ENCODE results near the gene ARFGAP1. TPM values are rescaled to one million over a fixed set of nuclear protein-coding genes. Genes with fewer than 3 reads are reported as not detected.
"Not testable (repeated sequence)": the region's sequence is repeated elsewhere in the genome, so short reads cannot be mapped to it uniquely, and the experiment has no call there.

Gene ARFGAP1
- total and polyA plus RNA-seq, 4 donors = 35.3 to 116 (median 83.3) TPM

GRCh38 chr20:63328718-63329275 lies 56.2 kb downstream of the ARFGAP1 start:
- Histone ChIP-seq H3K27ac (ENCODE audit: low read depth, low read length) (no peak overlapping the region), H3K27me3 (ENCODE audit: control insufficient read depth, insufficient read depth, low read length) (no peaks in the 10 kb centered on the region)
- 72% methylated on average over 13 of the region's 21 CpGs for WGBS (ENCODE audit: insufficient coverage)

GRCh38 chr20:63329331-63330083 lies 56.9 kb downstream of the ARFGAP1 start:
- no peak overlapping the region for H3K27ac ChIP-seq (ENCODE audit: low read depth, low read length)
- H3K9me3 ChIP-seq (ENCODE audit: control insufficient read depth, insufficient read depth, low read length) = peaks cover 3% of the 10 kb centered on the region
- no peak for DNase-seq (ENCODE audit: low read depth in 4 of 6, low spot score in 6 of 6)
- H3K27me3 ChIP-seq (ENCODE audit: control insufficient read depth, insufficient read depth, low read length) = no peaks in the 10 kb centered on the region
- H3K4me1 ChIP-seq (ENCODE audit: control insufficient read depth, insufficient read depth, low read length) = peaks cover 7% of the 10 kb centered on the region
- WGBS (ENCODE audit: insufficient coverage) = 91% methylated on average over 18 of the region's 18 CpGs
- H3K36me3 ChIP-seq (ENCODE audit: control insufficient read depth, insufficient read depth, low read length) = peaks cover 69% of the 10 kb centered on the region
- no peak overlapping the region for H3K4me3 ChIP-seq (ENCODE audit: low read depth, low read length)

More at GRCh38 chr20:63328718-63329275, 56.2 kb downstream of the ARFGAP1 start:
- Histone ChIP-seq H3K4me1 (ENCODE audit: control insufficient read depth, insufficient read depth, low read length) (peaks cover 7% of the 10 kb centered on the region), H3K4me3 (ENCODE audit: low read depth, low read length) (no peak overlapping the region), H3K9me3 (ENCODE audit: control insufficient read depth, insufficient read depth, low read length) (peaks cover 3% of the 10 kb centered on the region), H3K36me3 (ENCODE audit: control insufficient read depth, insufficient read depth, low read length) (peaks cover 69% of the 10 kb centered on the region)
- no peak for DNase-seq (ENCODE audit: low read depth in 4 of 6, low spot score in 6 of 6)

- 89% methylated on average over 20 of the region's 20 CpGs for WGBS (ENCODE audit: insufficient coverage)
These were observed 57.6 kb downstream of the ARFGAP1 start for GRCh38 chr20:63330084-63330760.

GRCh38 chr20:63330940-63331339 lies 58.3 kb downstream of the ARFGAP1 start:
- 71% methylated on average over 11 of the region's 13 CpGs for WGBS (ENCODE audit: insufficient coverage)
- no peaks in the 10 kb centered on the region for H3K27me3 ChIP-seq (ENCODE audit: control insufficient read depth, insufficient read depth, low read length)
- H3K9me3 ChIP-seq (ENCODE audit: control insufficient read depth, insufficient read depth, low read length) = peaks cover 3% of the 10 kb centered on the region
- no peak overlapping the region for H3K27ac ChIP-seq (ENCODE audit: low read depth, low read length)
- peaks cover 62% of the 10 kb centered on the region for H3K36me3 ChIP-seq (ENCODE audit: control insufficient read depth, insufficient read depth, low read length)
- H3K4me3 ChIP-seq (ENCODE audit: low read depth, low read length) = no peak overlapping the region
- peaks cover 9% of the 10 kb centered on the region for H3K4me1 ChIP-seq (ENCODE audit: control insufficient read depth, insufficient read depth, low read length)
- no peak for DNase-seq (ENCODE audit: low read depth in 4 of 6, low spot score in 6 of 6)

More at GRCh38 chr20:63330084-63330760, 57.6 kb downstream of the ARFGAP1 start:
- no peak for DNase-seq (ENCODE audit: low read depth in 4 of 6, low spot score in 6 of 6)
- Histone ChIP-seq H3K9me3 (ENCODE audit: control insufficient read depth, insufficient read depth, low read length) (peaks cover 3% of the 10 kb centered on the region), H3K4me3 (ENCODE audit: low read depth, low read length) (no peak overlapping the region), H3K27me3 (ENCODE audit: control insufficient read depth, insufficient read depth, low read length) (no peaks in the 10 kb centered on the region), H3K36me3 (ENCODE audit: control insufficient read depth, insufficient read depth, low read length) (peaks cover 67% of the 10 kb centered on the region), H3K4me1 (ENCODE audit: control insufficient read depth, insufficient read depth, low read length) (peaks cover 7% of the 10 kb centered on the region), H3K27ac (ENCODE audit: low read depth, low read length) (no peak overlapping the region)

GRCh38 chr20:63331741-63332400 lies 59.3 kb downstream of the ARFGAP1 start:
- Histone ChIP-seq H3K4me1 (ENCODE audit: control insufficient read depth, insufficient read depth, low read length) (peaks cover 10% of the 10 kb centered on the region), H3K27ac (ENCODE audit: low read depth, low read length) (no peak overlapping the region), H3K36me3 (ENCODE audit: control insufficient read depth, insufficient read depth, low read length) (peaks cover 61% of the 10 kb centered on the region), H3K9me3 (ENCODE audit: control insufficient read depth, insufficient read depth, low read length) (peaks cover 3% of the 10 kb centered on the region), H3K4me3 (ENCODE audit: low read depth, low read length) (no peak overlapping the region), H3K27me3 (ENCODE audit: control insufficient read depth, insufficient read depth, low read length) (no peaks in the 10 kb centered on the region)
- WGBS (ENCODE audit: insufficient coverage) = 96% methylated on average over 8 of the region's 8 CpGs
- DNase-seq (ENCODE audit: low read depth in 4 of 6, low spot score in 6 of 6) = no peak

GRCh38 chr20:63332488-63333240 lies 60.1 kb downstream of the ARFGAP1 start:
- Histone ChIP-seq H3K36me3 (ENCODE audit: control insufficient read depth, insufficient read depth, low read length) (peaks cover 57% of the 10 kb centered on the region), H3K4me1 (ENCODE audit: control insufficient read depth, insufficient read depth, low read length) (peaks cover 10% of the 10 kb centered on the region), H3K4me3 (ENCODE audit: low read depth, low read length) (no peak overlapping the region), H3K9me3 (ENCODE audit: control insufficient read depth, insufficient read depth, low read length) (peaks cover 3% of the 10 kb centered on the region), H3K27ac (ENCODE audit: low read depth, low read length) (no peak overlapping the region), H3K27me3 (ENCODE audit: control insufficient read depth, insufficient read depth, low read length) (no peaks in the 10 kb centered on the region)
- 82% methylated on average over 21 of the region's 22 CpGs for WGBS (ENCODE audit: insufficient coverage)
- DNase-seq (ENCODE audit: low read depth in 4 of 6, low spot score in 6 of 6) = no peak

GRCh38 chr20:63333241-63333836 lies 60.7 kb downstream of the ARFGAP1 start:
- WGBS (ENCODE audit: insufficient coverage) = 80% methylated on average over 19 of the region's 19 CpGs
- H3K27me3 ChIP-seq (ENCODE audit: control insufficient read depth, insufficient read depth, low read length) = no peaks in the 10 kb centered on the region
- peaks cover 51% of the 10 kb centered on the region for H3K36me3 ChIP-seq (ENCODE audit: control insufficient read depth, insufficient read depth, low read length)
- DNase-seq (ENCODE audit: low read depth in 4 of 6, low spot score in 6 of 6) = no peak
- H3K4me1 ChIP-seq (ENCODE audit: control insufficient read depth, insufficient read depth, low read length) = peaks cover 10% of the 10 kb centered on the region
- peaks cover 3% of the 10 kb centered on the region for H3K9me3 ChIP-seq (ENCODE audit: control insufficient read depth, insufficient read depth, low read length)
- no peak overlapping the region for H3K4me3 ChIP-seq (ENCODE audit: low read depth, low read length)
- H3K27ac ChIP-seq (ENCODE audit: low read depth, low read length) = no peak overlapping the region

- peaks cover 10% of the 10 kb centered on the region for H3K4me1 ChIP-seq (ENCODE audit: control insufficient read depth, insufficient read depth, low read length)
- peaks cover 3% of the 10 kb centered on the region for H3K9me3 ChIP-seq (ENCODE audit: control insufficient read depth, insufficient read depth, low read length)
- WGBS (ENCODE audit: insufficient coverage) = 90% methylated on average over 3 of the region's 8 CpGs
- H3K4me3 ChIP-seq (ENCODE audit: low read depth, low read length) = no peak overlapping the region
- no peaks in the 10 kb centered on the region for H3K27me3 ChIP-seq (ENCODE audit: control insufficient read depth, insufficient read depth, low read length)
- H3K36me3 ChIP-seq (ENCODE audit: control insufficient read depth, insufficient read depth, low read length) = peaks cover 42% of the 10 kb centered on the region
- no peak overlapping the region for H3K27ac ChIP-seq (ENCODE audit: low read depth, low read length)
- DNase-seq (ENCODE audit: low read depth in 4 of 6, low spot score in 6 of 6) = no peak
These were observed 61.7 kb downstream of the ARFGAP1 start for GRCh38 chr20:63334356-63334755.

GRCh38 chr20:63335060-63335459 lies 62.4 kb downstream of the ARFGAP1 start:
- not testable (repeated sequence) for H3K4me3 ChIP-seq (ENCODE audit: low read depth, low read length); H3K27me3 ChIP-seq (ENCODE audit: control insufficient read depth, insufficient read depth, low read length); H3K27ac ChIP-seq (ENCODE audit: low read depth, low read length); H3K9me3 ChIP-seq (ENCODE audit: control insufficient read depth, insufficient read depth, low read length); DNase-seq (ENCODE audit: low read depth in 4 of 6, low spot score in 6 of 6)
- Histone ChIP-seq H3K36me3 (ENCODE audit: control insufficient read depth, insufficient read depth, low read length) (peaks cover 35% of the 10 kb centered on the region), H3K4me1 (ENCODE audit: control insufficient read depth, insufficient read depth, low read length) (peaks cover 10% of the 10 kb centered on the region)
- 98% methylated on average over 8 of the region's 9 CpGs for WGBS (ENCODE audit: insufficient coverage)
